ENCODE results near the gene FOXC2. TPM values are rescaled to one million over a fixed set of nuclear protein-coding genes. Genes with fewer than 3 reads are reported as not detected.

FOXC2 gene
- polyA plus RNA-seq, 1 of the 3 experiments (the other 2 are of a cell fraction) = 1.3 TPM

DNA sequence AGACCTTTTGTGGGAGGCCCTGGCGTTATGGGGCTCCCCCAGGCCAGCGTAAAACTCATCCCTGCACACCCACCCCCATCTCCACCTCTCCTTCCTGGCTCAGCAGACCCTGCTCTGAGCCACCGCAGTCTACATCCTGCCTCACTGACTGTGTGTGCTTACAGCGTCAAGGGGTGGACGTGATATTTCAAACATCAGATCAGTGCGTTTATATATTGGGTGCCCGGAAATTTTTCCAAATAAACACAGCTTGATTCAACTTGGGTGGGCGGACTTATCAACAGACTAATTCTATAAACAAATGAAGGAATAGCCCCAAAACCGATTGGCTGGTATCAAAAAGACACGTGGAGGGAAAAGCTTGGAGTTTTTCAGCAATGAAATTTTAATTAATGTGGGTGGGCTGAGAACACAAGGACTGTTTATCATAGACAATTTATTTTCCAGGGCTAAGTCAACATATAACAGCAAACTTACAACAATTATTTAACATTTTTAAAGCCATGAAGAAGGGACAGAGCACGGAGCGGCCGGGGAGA, 11.5 kb downstream of the FOXC2 start, which contains the start of gene FOXL1:
Gene FOXL1 (plus strand): TSS at position 489 of the 539 bp plus-strand sequence. CDS start 175 bp downstream, outside the sequence.
- CTCF ChIA-PET = interaction anchor here (1.0 to 1.2 kb wide), 2 partner anchors 14 to 485 kb away, joined by 3 read pairs; no protein-coding TSS in a partner anchor
- no peak for DNase-seq
- Histone ChIP-seq H3K79me2 (ENCODE audit: insufficient read depth) (peaks cover 90% of the 10 kb centered on the region), H4K20me1 (ENCODE audit: insufficient read depth) (no peaks in the 10 kb centered on the region), H3K9me3 (no peaks in the 10 kb centered on the region), H3K36me3 (replicated peaks in 1 of 2; ENCODE audit: control insufficient read depth in 1 of 2, insufficient read depth in 2 of 2, low read length in 1 of 2) (no peaks in the 10 kb centered on the region), H3K27me3 (ENCODE audit: insufficient read depth) (no peaks in the 10 kb centered on the region), H3K4me2 (peak within 1 kb of the TSS; percentile 92), H3K9me2 (no peaks in the 10 kb centered on the region), H3K9ac (peak within 1 kb of the TSS; percentile 83), H3K27ac (ENCODE audit: low read depth in 2 of 2, low read length in 1 of 2) (peak within 1 kb of the TSS in 1 of 2 experiments; percentile 96; a peak in 2 of 4 replicates), H2AFZ (ENCODE audit: low read depth) (no peak within 1 kb of the TSS), H3K4me3 (ENCODE audit: low read depth in 2 of 2, low read length in 1 of 2) (peak within 1 kb of the TSS in 1 of 2 experiments; percentile 73; a peak in 3 of 4 replicates), H3K4me1 (ENCODE audit: control insufficient read depth in 1 of 2, insufficient read depth in 2 of 2, low read depth in 1 of 2, low read length in 1 of 2) (peaks cover 0 to 25% of the 10 kb centered on the region in 2 experiments; a peak in 2 of 4 replicates), H3F3A (replicated peaks; ENCODE audit: insufficient read depth) (peaks cover 50% of the 10 kb centered on the region)
- TF ChIP-seq RAD21 (IDR thresholded peaks at IDR 0.05; ENCODE audit: low read length) = no peak
- TF ChIP-seq EP300 (IDR thresholded peaks at IDR 0.05; ENCODE audit: borderline replicate concordance in 1 of 2, low read depth in 1 of 2, low read length in 1 of 2) = no peak
- TF ChIP-seq SMC3 (IDR thresholded peaks at IDR 0.05; ENCODE audit: low read depth, low read length) = no peak
- TF ChIP-seq MEF2A (IDR thresholded peaks at IDR 0.05; ENCODE audit: borderline replicate concordance, low read depth) = no peak
- TF ChIP-seq JUND (IDR thresholded peaks at IDR 0.05) = no peak
- no peak for TF ChIP-seq IRF3 (IDR thresholded peaks at IDR 0.05; ENCODE audit: low read depth, low read length)
- TF ChIP-seq MXI1 (IDR thresholded peaks at IDR 0.05; ENCODE audit: low read depth, low read length) = no peak
- TF ChIP-seq CHD2 (IDR thresholded peaks at IDR 0.05; ENCODE audit: low read length, partially characterized antibody) = no peak
- no peak for TF ChIP-seq RCOR1 (IDR thresholded peaks at IDR 0.05; ENCODE audit: low read length)
- no peak for TF ChIP-seq MAX (IDR thresholded peaks at IDR 0.05; ENCODE audit: low read depth)
- TF ChIP-seq ELF1 (IDR thresholded peaks at IDR 0.05) = no peak
- POLR2A ChIA-PET = no interaction called here
- WGBS (ENCODE audit: low lambda C conversion rate) = 62% methylated on average over 13 of the region's 13 CpGs

DNA sequence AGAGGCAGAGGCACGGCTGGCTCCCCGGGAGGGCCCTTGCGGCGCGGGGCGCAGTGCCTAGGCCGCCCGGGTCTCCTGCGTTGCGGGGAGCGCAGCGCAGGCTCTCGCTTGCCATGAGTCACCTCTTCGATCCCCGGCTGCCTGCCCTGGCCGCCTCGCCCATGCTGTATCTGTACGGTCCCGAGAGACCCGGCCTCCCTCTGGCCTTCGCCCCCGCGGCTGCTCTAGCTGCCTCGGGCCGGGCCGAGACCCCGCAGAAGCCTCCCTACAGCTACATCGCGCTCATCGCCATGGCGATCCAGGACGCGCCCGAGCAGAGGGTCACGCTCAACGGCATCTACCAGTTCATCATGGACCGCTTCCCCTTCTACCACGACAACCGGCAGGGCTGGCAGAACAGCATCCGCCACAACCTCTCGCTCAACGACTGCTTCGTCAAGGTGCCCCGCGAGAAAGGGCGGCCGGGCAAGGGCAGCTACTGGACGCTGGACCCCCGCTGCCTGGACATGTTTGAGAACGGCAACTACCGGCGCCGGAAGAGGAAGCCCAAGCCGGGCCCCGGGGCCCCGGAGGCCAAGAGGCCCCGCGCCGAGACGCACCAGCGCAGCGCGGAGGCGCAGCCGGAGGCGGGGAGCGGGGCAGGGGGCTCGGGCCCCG, 12.1 kb downstream of the FOXC2 start:
- TF ChIP-seq CHD2 (IDR thresholded peaks at IDR 0.05; ENCODE audit: low read length, partially characterized antibody) = no peak
- TF ChIP-seq FOSL2 (IDR thresholded peaks at IDR 0.05; ENCODE audit: borderline replicate concordance, low read depth) = 0 out of 2 replicates have a peak, but pooled peaks have one; percentile 5
- CTCF ChIA-PET = interaction anchor here (0.7 to 1.0 kb wide), 2 partner anchors 14 to 625 kb away, joined by 3 read pairs; no protein-coding TSS in a partner anchor
- Histone ChIP-seq H2AFZ (ENCODE audit: low read depth) (no peak overlapping the region), H3F3A (replicated peaks; ENCODE audit: insufficient read depth) (peaks cover 49% of the 10 kb centered on the region), H3K27me3 (ENCODE audit: insufficient read depth) (no peaks in the 10 kb centered on the region), H3K4me3 (ENCODE audit: low read depth in 2 of 2, low read length in 1 of 2) (peak overlapping the region in 1 of 2 experiments; percentile 35; a peak in 1 of 4 replicates), H4K20me1 (ENCODE audit: insufficient read depth) (no peaks in the 10 kb centered on the region), H3K27ac (ENCODE audit: low read depth in 2 of 2, low read length in 1 of 2) (peak overlapping the region in 1 of 2 experiments; percentile 96; a peak in 2 of 4 replicates), H3K9me2 (no peaks in the 10 kb centered on the region), H3K9ac (peak overlapping the region; percentile 83), H3K9me3 (no peaks in the 10 kb centered on the region), H3K4me1 (ENCODE audit: control insufficient read depth in 1 of 2, insufficient read depth in 2 of 2, low read depth in 1 of 2, low read length in 1 of 2) (peaks cover 0 to 19% of the 10 kb centered on the region in 2 experiments; a peak in 2 of 4 replicates), H3K79me2 (ENCODE audit: insufficient read depth) (peaks cover 90% of the 10 kb centered on the region), H3K4me2 (peak overlapping the region; percentile 92), H3K36me3 (replicated peaks in 1 of 2; ENCODE audit: control insufficient read depth in 1 of 2, insufficient read depth in 2 of 2, low read length in 1 of 2) (no peaks in the 10 kb centered on the region)
- DNase-seq = no peak
- 51% methylated on average over 23 of the region's 69 CpGs for WGBS (ENCODE audit: low lambda C conversion rate)
- POLR2A ChIA-PET = no interaction called here

All from SK-N-SH (cell line).